HG02840 (cell line): ENCODE data around the gene MAD1L1.
"Not testable (repeated sequence)": the region's sequence is repeated elsewhere in the genome, so short reads cannot be mapped to it uniquely, and the experiment has no call there.

Source experiments
- ATAC-seq: cut with Tn5 transposase; IDR thresholded peaks from one replicate; pipeline ENCODE4 v1.9.1; 2021; ENCODE audit warnings: mild to moderate bottlenecking, moderate library complexity, moderate number of reproducible peaks; ENCODE audit not compliant: unreplicated experiment, low FRiP score

The MAD1L1 gene

DNA sequence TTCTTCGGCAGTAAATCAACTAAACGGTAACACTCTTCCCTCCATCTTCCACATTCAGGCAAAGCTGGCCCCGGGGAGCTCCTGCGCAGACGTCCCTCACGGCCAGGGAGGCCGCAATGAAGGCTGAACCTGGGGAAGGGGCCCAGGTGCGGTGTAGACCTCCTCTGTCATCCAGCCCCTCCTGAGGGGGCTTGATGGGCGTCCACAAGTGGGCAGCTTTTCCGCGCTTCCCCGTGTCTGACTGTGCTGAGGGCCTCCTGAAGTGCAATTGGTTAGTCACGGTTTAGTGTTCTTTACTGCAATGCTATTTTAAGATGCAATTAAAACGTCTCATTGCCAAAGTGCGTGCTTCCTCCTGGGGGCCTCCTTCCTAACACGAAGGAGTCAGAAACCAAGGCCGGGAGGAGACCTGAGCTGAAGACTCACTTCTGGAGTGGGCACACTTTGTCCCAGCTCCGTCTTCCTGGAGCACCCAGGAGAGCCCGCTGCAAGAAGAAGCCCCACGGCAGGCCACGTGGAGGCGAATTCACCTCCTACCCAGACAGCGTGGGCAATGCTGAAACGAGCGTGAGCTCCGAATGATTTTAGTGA lies 389.4 kb downstream of the MAD1L1 start:
- ATAC-seq: no peak

GRCh38 chr7:1842321-1843221 lies 390.2 kb downstream of the MAD1L1 start:
- no peak for ATAC-seq

GRCh38 chr7:1841286-1842021 lies 391.3 kb downstream of the MAD1L1 start:
- not testable (repeated sequence) for ATAC-seq

GRCh38 chr7:1840744-1841143 lies 392.0 kb downstream of the MAD1L1 start:
- ATAC-seq: not testable (repeated sequence)

GRCh38 chr7:1839701-1840100 lies 393.0 kb downstream of the MAD1L1 start:
- no peak for ATAC-seq

DNA sequence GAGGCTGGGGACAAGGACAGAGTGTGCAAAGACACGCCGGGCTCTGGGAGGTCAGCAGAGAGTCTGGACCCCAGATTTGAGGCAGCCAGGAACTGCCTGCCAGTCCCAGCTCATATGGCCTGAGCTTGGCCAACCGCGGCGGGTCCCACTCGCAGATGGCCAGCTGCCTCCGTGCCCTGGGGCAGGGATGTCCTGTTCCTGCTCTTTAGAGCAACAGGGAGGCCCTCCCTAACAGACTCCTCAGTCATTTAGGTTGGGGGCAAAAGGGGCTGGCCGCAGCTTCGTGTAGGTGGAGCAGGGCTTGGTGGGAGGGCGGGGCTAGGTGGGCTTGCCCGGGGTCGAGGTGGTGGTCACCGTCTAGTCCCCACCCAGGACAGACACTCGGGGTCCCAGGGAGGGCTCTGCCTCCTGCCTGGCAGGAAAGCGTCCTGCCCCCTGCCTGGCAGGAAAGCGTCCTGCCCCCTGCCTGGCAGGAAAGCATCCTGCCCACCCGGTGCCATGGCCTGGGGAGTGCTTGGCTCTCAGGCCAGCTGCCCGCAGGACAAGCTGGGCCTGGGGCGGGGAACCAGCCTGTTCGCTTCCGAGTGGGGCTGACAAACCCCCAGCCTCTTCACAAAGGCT lies 393.7 kb downstream of the MAD1L1 start:
- ATAC-seq: not testable (repeated sequence)

- not testable (repeated sequence) for ATAC-seq
Observed at GRCh38 chr7:1838544-1838872, 394.2 kb downstream of the MAD1L1 start.

DNA sequence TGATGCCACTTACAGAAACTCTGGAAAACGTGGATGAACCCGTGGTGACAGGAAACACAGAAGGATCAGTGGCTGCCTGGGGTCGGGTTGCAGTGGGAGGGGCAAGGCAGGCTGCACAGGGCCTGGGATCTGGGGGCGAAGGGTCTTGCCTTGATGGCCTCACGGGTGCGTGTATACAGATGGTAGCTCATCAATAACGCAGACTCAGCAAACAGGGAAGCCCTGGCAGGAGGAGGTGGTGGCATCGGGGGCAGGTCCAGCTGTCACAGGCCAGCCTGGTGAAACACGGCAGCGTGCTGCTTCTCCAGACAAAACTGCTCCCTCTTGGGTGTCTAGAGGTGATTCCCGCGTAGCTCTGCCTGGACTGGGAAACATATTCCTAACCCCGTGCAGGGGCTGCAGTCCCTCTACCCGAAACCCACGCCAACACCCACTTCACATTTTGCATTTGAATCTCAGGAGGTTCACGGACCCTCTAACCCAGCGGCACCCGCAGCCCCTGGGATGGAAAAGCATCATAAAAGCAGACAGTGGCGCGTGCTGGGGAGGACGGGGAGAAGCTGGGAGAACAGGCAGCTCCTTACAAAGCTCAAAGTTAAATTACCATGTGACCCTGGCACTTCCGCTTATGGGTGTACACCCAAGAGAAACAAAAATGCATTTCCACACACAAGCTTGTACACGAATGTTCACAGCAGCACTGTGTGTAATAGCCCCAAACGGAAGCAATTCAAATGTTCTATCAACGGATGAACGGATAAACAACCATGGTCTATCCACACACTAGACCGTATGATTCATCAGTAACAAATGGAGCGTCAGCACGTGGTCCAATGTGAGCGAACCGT lies 394.8 kb downstream of the MAD1L1 start:
- not testable (repeated sequence) for ATAC-seq

DNA sequence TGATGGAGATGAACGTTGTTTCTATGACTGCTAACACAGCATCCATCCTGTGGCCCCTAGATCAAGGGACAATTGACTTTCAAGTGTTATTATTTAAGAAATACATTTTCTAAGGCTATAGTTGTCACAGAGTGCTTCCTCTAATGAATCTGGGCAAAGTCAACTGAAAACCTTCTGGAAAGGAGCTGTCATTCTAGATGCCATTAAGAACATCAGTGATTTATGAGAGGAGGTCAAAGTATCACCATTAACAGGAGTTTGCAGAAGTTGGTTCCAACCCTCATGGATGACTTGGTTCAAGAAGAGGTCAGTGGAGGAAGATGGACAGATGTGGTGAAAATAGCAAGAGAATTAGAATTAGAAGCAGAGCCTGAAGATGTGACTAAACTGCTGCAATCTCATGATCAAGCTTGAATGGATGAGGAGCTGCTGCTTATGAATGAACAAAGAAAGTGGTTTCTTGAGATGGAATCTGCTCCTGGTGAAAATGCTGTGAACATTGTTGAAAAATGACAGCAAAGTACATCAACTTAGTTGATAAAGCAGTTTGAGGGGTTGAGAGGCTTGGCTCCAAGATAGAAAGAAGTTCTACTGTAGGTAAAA lies 400.7 kb downstream of the MAD1L1 start:
- not testable (repeated sequence) for ATAC-seq

DNA sequence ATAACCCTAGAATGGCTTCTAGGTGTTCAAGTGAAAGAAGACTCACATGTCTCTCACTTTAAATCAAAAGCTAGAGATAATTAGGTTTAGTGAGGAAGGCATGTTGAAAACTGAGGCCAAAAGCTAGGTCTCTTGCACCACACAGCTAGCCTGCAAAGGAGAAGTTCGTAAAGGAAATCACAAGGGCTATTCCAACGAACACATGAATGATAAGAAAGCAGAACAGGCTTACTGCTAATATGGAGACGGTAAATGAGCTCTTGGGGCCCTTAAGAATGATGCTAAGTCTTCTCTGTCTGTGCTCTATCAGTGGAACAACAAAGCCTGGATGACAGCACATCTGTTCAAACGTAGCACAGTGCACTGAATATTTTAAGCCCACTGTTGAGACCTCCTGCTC lies 401.3 kb downstream of the MAD1L1 start:
- not testable (repeated sequence) for ATAC-seq

DNA sequence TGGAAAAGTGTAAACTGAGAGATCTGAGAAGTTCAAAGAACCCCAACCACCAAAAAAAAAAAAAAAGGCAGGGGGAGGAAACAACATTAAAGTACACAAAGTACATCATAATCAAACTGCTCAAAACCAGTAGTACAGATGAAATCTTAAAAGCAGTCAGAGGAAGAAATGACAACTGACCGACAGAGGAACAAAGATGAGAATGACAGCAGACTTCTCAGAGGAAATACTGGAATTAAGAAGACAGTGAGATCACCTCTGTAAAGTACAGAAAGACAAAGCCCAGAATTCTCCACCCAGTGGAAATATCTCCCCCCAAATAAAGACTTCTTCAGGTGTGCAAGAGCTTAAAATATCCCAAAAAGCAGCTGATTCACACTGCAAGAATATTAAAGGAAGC lies 403.1 kb downstream of the MAD1L1 start:
- ATAC-seq: not testable (repeated sequence)

- ATAC-seq: no peak
Observed at GRCh38 chr7:1829111-1829510, 403.6 kb downstream of the MAD1L1 start.

GRCh38 chr7:1828170-1828569 lies 404.6 kb downstream of the MAD1L1 start:
- not testable (repeated sequence) for ATAC-seq

- ATAC-seq: not testable (repeated sequence)
Observed at GRCh38 chr7:1827521-1827981, 405.2 kb downstream of the MAD1L1 start.

DNA sequence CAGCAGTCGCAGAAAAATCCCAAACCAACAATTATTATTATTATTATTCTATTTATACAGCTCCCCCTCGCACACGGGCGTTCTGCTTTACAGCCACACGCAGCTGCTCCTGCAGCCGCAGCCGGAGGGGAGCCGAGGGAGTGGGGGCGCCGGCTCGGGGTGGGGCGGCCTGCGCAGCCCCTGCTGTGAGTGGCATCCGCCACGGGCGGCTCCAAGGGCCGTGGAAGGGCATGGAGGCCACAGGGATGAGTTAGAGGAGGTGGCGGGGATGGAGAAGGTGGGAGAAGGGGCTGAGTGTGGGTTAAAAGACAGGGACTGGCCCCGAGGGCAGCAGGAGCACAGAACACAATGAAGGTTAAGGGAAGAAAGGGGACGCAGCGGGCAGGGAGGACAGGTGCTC lies 405.8 kb downstream of the MAD1L1 start:
- ATAC-seq: not testable (repeated sequence)

DNA sequence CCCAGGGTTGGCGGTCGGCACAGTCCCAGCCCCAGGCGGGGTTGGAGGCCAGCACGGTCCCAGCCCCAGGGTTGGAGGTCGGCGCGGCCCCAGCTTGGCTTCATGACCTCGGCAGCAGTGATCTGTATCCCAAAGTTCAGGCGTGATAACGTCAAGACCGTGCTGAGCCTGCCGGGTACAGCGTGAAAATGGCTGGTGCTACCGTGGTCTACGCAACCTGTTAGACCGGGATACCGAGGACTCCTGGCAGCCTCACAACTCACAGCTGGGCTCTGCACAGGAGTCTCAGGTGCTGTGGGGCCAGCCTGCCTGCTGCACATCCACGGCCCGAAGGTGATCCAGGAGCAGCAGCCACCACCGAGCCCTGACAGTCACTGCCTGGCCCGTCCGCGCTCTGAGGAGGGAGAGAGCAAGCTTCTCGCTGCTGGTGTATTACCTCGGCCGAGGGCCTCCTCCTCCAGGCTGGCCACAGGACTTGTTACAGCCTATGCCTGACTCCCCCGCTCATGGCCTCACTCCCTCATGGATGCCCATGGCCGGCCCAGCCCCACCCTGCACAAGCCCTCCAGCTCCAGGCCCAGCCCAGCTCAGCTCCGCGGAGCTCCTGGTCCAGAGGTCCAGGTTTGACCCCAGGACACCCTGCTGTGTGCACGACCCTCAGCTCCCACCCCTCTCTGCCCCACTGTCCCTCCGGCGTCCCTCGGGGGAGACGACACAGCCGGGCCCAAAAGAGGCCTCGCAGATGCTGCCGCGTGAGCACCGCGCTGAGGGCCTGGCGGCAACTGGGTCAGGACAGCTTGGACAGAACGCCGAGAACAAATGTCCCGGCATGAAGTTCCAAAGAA lies 406.6 kb downstream of the MAD1L1 start:
- no peak for ATAC-seq

DNA sequence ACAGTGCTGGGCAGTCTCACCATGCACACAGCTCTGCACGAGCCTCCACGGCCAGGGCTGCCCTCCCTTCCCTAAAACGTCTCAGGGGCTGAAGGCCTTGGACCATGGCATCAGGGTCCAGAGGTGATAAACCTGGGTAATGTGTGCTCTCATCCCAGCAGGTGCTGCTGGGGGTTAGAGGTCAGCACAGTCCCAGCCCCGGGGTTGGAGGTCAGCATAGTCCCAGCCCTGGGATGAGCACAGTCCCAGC lies 407.2 kb downstream of the MAD1L1 start:
- ATAC-seq: not testable (repeated sequence)

- not testable (repeated sequence) for ATAC-seq
Observed at GRCh38 chr7:1824882-1825646, 407.7 kb downstream of the MAD1L1 start.
